ENCODE measurements around the gene NDUFB3.
A peak's percentile ranks its signal among the peaks of the same experiment; 100 is the strongest.
"Not testable (repeated sequence)": the region's sequence is repeated elsewhere in the genome, so short reads cannot be mapped to it uniquely, and the experiment has no call there.

Gene NDUFB3

GRCh38 chr2:201071479-201072200, at the start of gene NDUFB3, which contains the start of gene HYCC2:
NDUFB3 (plus strand) TSS chr2:201072001; CDS start chr2:201078883, 6,882 bp downstream.
HYCC2 (minus strand) TSS chr2:201071671; CDS start chr2:201024009, 47,662 bp downstream.
- DNase-seq: peak; percentile 89 to 91

- DNase-seq: no peak
Measured at GRCh38 chr2:201024518-201024917, 47.3 kb upstream of the NDUFB3 start.

GRCh38 chr2:201034355-201034754, 37.4 kb upstream of the NDUFB3 start:
- DNase-seq: not testable (repeated sequence)

- DNase-seq: not testable (repeated sequence)
Measured at GRCh38 chr2:201038361-201038760, 33.4 kb upstream of the NDUFB3 start.

- DNase-seq: no peak
Measured at GRCh38 chr2:201038855-201039254, 32.9 kb upstream of the NDUFB3 start.

- DNase-seq: no peak
Measured at GRCh38 chr2:201040867-201041628, 30.8 kb upstream of the NDUFB3 start.

- DNase-seq: not testable (repeated sequence)
Measured at GRCh38 chr2:201042451-201042850, 29.4 kb upstream of the NDUFB3 start.

GRCh38 chr2:201043050-201043449, 28.8 kb upstream of the NDUFB3 start:
- DNase-seq: not testable (repeated sequence)

- no peak for DNase-seq
Measured at GRCh38 chr2:201046881-201047280, 24.9 kb upstream of the NDUFB3 start.

- no peak for DNase-seq
Measured at GRCh38 chr2:201049455-201049854, 22.3 kb upstream of the NDUFB3 start.

GRCh38 chr2:201057087-201057521, 14.7 kb upstream of the NDUFB3 start:
- DNase-seq: no peak

- no peak for DNase-seq
Measured at GRCh38 chr2:201057715-201058248, 14.0 kb upstream of the NDUFB3 start.

GRCh38 chr2:201058914-201059313, 12.9 kb upstream of the NDUFB3 start:
- DNase-seq: no peak

- no peak for DNase-seq
Measured at GRCh38 chr2:201059961-201060755, 11.6 kb upstream of the NDUFB3 start.

- not testable (repeated sequence) for DNase-seq
Measured at GRCh38 chr2:201063516-201063915, 8.3 kb upstream of the NDUFB3 start.

- DNase-seq: no peak
Measured at GRCh38 chr2:201064797-201065329, 6.9 kb upstream of the NDUFB3 start.

- no peak for DNase-seq
Measured at GRCh38 chr2:201070948-201071478, 788 bp upstream of the NDUFB3 start.

- no peak for DNase-seq
Measured at GRCh38 chr2:201072201-201072530, 365 bp downstream of the NDUFB3 start.

- DNase-seq: no peak
Measured at GRCh38 chr2:201073071-201073470, 1.3 kb downstream of the NDUFB3 start.

GRCh38 chr2:201074996-201075395, 3.2 kb downstream of the NDUFB3 start:
- DNase-seq: no peak

GRCh38 chr2:201084863-201085262, 13.1 kb downstream of the NDUFB3 start:
- DNase-seq: no peak

- DNase-seq: no peak
Measured at GRCh38 chr2:201090574-201090973, 18.8 kb downstream of the NDUFB3 start.

Data from activated CD4-positive, alpha-beta T cell treated with anti-CD3 and anti-CD28 coated beads for 4 hours (primary cell).